ENCODE results near the gene RAB11FIP3. TPM values are rescaled to one million over a fixed set of nuclear protein-coding genes. Genes with fewer than 3 reads are reported as not detected.
"Not testable (repeated sequence)": the region's sequence is repeated elsewhere in the genome, so short reads cannot be mapped to it uniquely, and the experiment has no call there.

The RAB11FIP3 gene
- total RNA-seq, 4 donors from 2014 or later: 20.7 to 62.5 (median 29.1) TPM

DNA sequence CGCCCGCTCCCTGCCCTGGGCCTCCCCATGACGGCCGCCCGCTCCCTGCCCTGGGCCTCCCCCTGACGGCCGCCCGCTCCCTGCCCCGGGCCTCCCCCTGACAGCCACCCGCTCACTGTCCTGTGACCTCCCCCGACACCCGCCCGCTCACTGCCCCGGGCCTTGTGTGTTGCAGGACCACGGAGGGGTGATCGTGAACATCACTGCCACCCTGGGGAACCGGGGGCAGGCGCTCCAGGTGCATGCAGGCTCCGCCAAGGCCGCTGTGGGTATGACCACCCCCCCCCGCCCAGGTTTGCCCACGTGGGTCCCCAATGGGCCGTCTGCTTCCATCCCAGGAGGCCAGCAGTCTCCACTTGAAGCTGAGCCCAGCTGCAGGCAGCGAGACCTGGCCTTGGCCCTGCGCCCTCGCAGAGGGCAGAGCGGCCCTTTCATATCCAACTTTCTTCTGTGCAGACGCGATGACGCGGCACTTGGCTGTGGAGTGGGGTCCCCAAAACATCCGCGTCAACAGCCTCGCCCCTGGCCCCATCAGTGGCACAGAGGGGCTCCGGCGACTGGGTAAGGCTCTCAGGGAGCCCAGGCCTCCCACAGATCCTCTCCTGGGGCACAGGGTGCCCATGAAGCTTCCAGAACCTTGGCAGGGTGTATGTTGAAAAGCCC lies 14.8 kb upstream of the RAB11FIP3 start:
- no peaks in the 10 kb centered on the region for H3K4me1 ChIP-seq
- no peaks in the 10 kb centered on the region for H3K9me3 ChIP-seq
- H3K36me3 ChIP-seq: peaks cover 28% of the 10 kb centered on the region
- no peak for DNase-seq (ENCODE audit: low spot score in 2 of 2)
- no peaks in the 10 kb centered on the region for H3K27me3 ChIP-seq
- 89% methylated on average over 27 of the region's 36 CpGs for WGBS
- H3K4me3 ChIP-seq: no peak overlapping the region
- no peak overlapping the region for H3K27ac ChIP-seq
- no peak for TF ChIP-seq POLR2A (IDR thresholded peaks at IDR 0.05)
- no peak for TF ChIP-seq EP300 (IDR thresholded peaks at IDR 0.05)
- TF ChIP-seq, protein P1, sequence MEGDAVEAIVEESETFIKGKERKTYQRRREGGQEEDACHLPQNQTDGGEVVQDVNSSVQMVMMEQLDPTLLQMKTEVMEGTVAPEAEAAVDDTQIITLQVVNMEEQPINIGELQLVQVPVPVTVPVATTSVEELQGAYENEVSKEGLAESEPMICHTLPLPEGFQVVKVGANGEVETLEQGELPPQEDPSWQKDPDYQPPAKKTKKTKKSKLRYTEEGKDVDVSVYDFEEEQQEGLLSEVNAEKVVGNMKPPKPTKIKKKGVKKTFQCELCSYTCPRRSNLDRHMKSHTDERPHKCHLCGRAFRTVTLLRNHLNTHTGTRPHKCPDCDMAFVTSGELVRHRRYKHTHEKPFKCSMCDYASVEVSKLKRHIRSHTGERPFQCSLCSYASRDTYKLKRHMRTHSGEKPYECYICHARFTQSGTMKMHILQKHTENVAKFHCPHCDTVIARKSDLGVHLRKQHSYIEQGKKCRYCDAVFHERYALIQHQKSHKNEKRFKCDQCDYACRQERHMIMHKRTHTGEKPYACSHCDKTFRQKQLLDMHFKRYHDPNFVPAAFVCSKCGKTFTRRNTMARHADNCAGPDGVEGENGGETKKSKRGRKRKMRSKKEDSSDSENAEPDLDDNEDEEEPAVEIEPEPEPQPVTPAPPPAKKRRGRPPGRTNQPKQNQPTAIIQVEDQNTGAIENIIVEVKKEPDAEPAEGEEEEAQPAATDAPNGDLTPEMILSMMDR (IDR thresholded peaks at IDR 0.05): no peak
- no peak for TF ChIP-seq POLR2AphosphoS5 (IDR thresholded peaks at IDR 0.05)

- no peak for TF ChIP-seq EP300 (IDR thresholded peaks at IDR 0.05)
- TF ChIP-seq POLR2AphosphoS5 (IDR thresholded peaks at IDR 0.05): no peak
- TF ChIP-seq POLR2A (IDR thresholded peaks at IDR 0.05): no peak
- TF ChIP-seq, protein P1 (IDR thresholded peaks at IDR 0.05): no peak
- Histone ChIP-seq H3K27me3 (no peaks in the 10 kb centered on the region), H3K36me3 (peaks cover 28% of the 10 kb centered on the region), H3K4me3 (no peak overlapping the region), H3K4me1 (no peaks in the 10 kb centered on the region), H3K27ac (no peak overlapping the region), H3K9me3 (no peaks in the 10 kb centered on the region)
- DNase-seq (ENCODE audit: low spot score in 2 of 2): no peak
- WGBS: 90% methylated on average over 4 of the region's 26 CpGs
Measured at GRCh38 chr16:411576-412265, 13.7 kb upstream of the RAB11FIP3 start.

DNA sequence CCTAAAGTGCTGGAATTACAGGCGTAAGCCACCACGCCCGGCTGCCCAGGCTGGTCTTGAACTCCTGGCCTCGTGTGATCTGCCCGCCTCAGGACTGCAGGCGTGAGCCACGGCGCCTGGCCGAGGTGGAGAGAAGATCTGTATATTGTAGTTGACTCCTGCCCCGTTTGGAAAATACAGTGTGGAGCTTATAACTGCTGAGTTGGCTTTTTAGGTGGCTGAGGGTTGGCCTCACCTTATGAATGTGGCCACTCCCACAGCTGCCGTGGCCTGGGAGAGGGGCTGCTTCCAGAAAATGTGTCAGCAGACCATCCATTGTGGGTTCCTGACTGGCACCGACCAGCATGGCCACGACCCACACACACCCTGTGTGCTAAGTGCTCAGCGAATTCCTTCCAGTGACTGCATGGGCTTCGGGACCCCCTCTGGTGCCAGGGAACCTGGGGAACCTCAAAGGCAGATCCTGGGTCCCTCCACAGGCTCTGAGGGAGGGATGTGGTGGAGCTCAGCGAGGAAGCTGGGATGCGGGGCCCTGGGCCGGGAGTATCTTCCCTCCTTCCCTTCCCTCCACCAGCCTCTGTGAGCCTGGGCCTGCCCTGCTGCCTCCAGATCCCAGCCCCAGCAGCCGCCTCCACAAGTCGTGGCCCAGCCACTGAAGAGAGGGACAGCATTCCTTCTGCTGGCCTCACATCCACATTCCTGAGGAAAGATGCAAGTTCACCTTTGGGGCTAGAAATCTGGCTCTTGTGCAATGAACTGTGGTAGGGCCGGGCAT lies 10.9 kb upstream of the RAB11FIP3 start:
- Histone ChIP-seq H3K4me1 (no peaks in the 10 kb centered on the region), H3K36me3 (peaks cover 24% of the 10 kb centered on the region), H3K27me3 (no peaks in the 10 kb centered on the region), H3K4me3 (no peak overlapping the region), H3K27ac (no peak overlapping the region), H3K9me3 (no peaks in the 10 kb centered on the region)
- TF ChIP-seq, protein P1 (IDR thresholded peaks at IDR 0.05): no peak
- TF ChIP-seq POLR2A (IDR thresholded peaks at IDR 0.05): no peak
- DNase-seq (ENCODE audit: low spot score in 2 of 2): no peak
- 79% methylated on average over 11 of the region's 21 CpGs for WGBS

DNA sequence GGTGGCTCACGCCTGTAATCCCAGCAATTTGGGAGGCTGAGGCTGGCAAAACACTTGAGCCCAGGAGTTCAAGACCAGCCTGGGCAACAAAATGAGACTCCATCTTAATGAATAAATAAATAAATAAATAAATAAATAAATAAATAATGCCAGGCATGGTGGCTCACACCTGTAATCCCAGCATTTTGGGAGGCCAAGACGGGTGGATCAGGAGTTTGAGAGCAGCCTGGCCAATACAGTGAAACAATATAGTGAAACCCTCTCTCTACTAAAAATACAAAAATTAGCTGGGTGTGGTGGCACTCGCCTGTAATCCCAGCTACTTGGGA lies 10.3 kb upstream of the RAB11FIP3 start:
- not testable (repeated sequence) for DNase-seq (ENCODE audit: low spot score in 2 of 2); H3K4me1 ChIP-seq; H3K4me3 ChIP-seq; H3K27ac ChIP-seq; H3K27me3 ChIP-seq; H3K9me3 ChIP-seq
- 98% methylated on average over 3 of the region's 3 CpGs for WGBS
- H3K36me3 ChIP-seq: peaks cover 21% of the 10 kb centered on the region

- not testable (repeated sequence) for H3K27me3 ChIP-seq; H3K4me3 ChIP-seq; H3K36me3 ChIP-seq; H3K9me3 ChIP-seq; H3K27ac ChIP-seq; DNase-seq (ENCODE audit: low spot score in 2 of 2)
- 94% methylated on average over 13 of the region's 13 CpGs for WGBS
- peaks cover 33% of the 10 kb centered on the region for H3K4me1 ChIP-seq
Measured at GRCh38 chr16:422179-422578, 3.3 kb upstream of the RAB11FIP3 start.

DNA sequence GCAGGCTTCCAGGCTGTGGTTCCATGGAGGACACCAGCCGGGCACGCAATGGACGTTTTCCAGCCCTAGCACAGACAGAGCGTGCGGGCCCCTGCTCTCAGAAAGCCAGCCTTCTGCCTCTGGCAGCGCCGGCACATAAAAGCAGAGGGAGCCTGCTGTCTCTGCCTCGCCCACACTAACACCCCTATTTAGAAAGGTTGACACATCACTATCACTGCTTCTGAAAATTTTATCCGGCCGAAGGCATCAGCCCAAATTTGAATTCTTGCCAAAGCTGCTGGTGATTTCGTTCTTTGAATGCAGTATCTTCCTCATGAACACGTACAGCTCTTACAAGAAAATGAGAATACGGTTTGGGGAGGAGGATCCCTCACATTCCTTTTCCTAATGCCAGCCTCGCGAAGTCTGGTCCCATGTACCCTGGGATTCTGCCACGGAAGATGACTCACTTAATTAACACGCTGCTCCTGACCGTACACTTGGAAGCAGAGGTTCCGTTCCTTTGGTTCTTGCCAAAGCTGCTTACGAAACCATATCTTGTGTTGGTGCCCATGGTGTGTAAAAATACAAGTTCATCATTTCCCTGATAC lies 1.3 kb upstream of the RAB11FIP3 start:
- no peaks in the 10 kb centered on the region for H3K9me3 ChIP-seq
- no peaks in the 10 kb centered on the region for H3K36me3 ChIP-seq
- WGBS: 15% methylated on average over 17 of the region's 20 CpGs
- H3K4me3 ChIP-seq: peak overlapping the region; percentile 80
- H3K27me3 ChIP-seq: no peaks in the 10 kb centered on the region
- peak overlapping the region; percentile 92 for H3K27ac ChIP-seq
- TF ChIP-seq POLR2AphosphoS5 (IDR thresholded peaks at IDR 0.05): peak in 2 of 3 donors; percentile 36 to 58
- TF ChIP-seq, protein P1 (IDR thresholded peaks at IDR 0.05): no peak
- DNase-seq (ENCODE audit: low spot score in 2 of 2): peak in 1 of 2 donors; percentile 85
- peaks cover 39% of the 10 kb centered on the region for H3K4me1 ChIP-seq
